ENCODE results near the gene JMJD4. TPM values are rescaled to one million over a fixed set of nuclear protein-coding genes. Genes with fewer than 3 reads are reported as not detected.

JMJD4 gene
- total RNA-seq, 1 experiment from 2014 or later, result 24.4 TPM

GRCh38 chr1:227766015-227766634, 31.0 kb upstream of the JMJD4 start:
- Histone ChIP-seq H3T11ph (ENCODE audit: low read length) (no peak overlapping the region), H3K27ac (ENCODE audit: insufficient read length, low read depth, low read length) (no peak overlapping the region), H4K91ac (ENCODE audit: insufficient read length, low read depth, low read length) (no peak overlapping the region), H3K27me3 (ENCODE audit: insufficient read depth, low read length) (no peaks in the 10 kb centered on the region), H3K18ac (ENCODE audit: insufficient read length, low read depth, low read length) (no peak overlapping the region), H2BK5ac (ENCODE audit: insufficient read length, low read length) (no peak overlapping the region), H3K4me1 (ENCODE audit: insufficient read depth, low read length) (no peaks in the 10 kb centered on the region), H2BK12ac (ENCODE audit: insufficient read length, low read depth, low read length) (no peak overlapping the region), H2AK5ac (ENCODE audit: insufficient read length, low read length) (no peak overlapping the region), H2BK15ac (ENCODE audit: low read depth, low read length) (no peak overlapping the region), H3K23me2 (ENCODE audit: insufficient read length, low read depth, low read length, poor library complexity, severe bottlenecking) (peaks cover 2% of the 10 kb centered on the region), H3K79me1 (ENCODE audit: insufficient read depth, low read depth, low read length, poor library complexity, severe bottlenecking) (peaks cover 3% of the 10 kb centered on the region), H3K9ac (ENCODE audit: extremely low read depth, insufficient read length, low read length) (no peak overlapping the region), H3K4ac (ENCODE audit: low read depth, low read length) (no peak overlapping the region), H2AFZ (ENCODE audit: low read length) (no peak overlapping the region), H2BK120ac (ENCODE audit: low read depth, low read length, poor library complexity, severe bottlenecking) (no peak overlapping the region), H3K9me3 (ENCODE audit: control insufficient read depth, low read depth, low read length) (no peaks in the 10 kb centered on the region), H2BK20ac (ENCODE audit: low read depth, low read length, poor library complexity, severe bottlenecking) (no peak overlapping the region), H3K14ac (ENCODE audit: insufficient read depth, low read length) (no peak overlapping the region), H3K56ac (ENCODE audit: insufficient read length, low read depth, low read length) (no peak overlapping the region), H3K23ac (ENCODE audit: insufficient read length, low read depth, low read length) (no peak overlapping the region), H4K8ac (replicated peaks; ENCODE audit: insufficient read length, low read depth, low read length) (no peak overlapping the region), H3K4me2 (ENCODE audit: insufficient read depth, insufficient read length, low read length) (no peak overlapping the region), H4K20me1 (ENCODE audit: control insufficient read depth, insufficient read depth, insufficient read length) (no peaks in the 10 kb centered on the region), H4K5ac (ENCODE audit: insufficient read length, low read depth, low read length) (no peak overlapping the region), H3K79me2 (ENCODE audit: insufficient read depth, low read length) (no peaks in the 10 kb centered on the region)
- no peak overlapping the region for H3K27ac Mint-ChIP-seq
- H3K36me3 Mint-ChIP-seq (ENCODE audit: insufficient read depth in 1 of 3, low read depth in 3 of 3), result peaks cover 28 to 59% (median 47%) of the 10 kb centered on the region in 3 experiments
- TF ChIP-seq CTCF (conservative IDR thresholded peaks at IDR 0.05), result no peak
- H3K27me3 Mint-ChIP-seq (ENCODE audit: low read depth), result no peaks in the 10 kb centered on the region
- peaks cover 4 to 12% of the 10 kb centered on the region in 2 experiments; a peak in 2 of 4 replicates for H3K4me1 Mint-ChIP-seq
- no CpG with 5 or more reads among the region's 17 CpGs for WGBS (ENCODE audit: extremely low coverage, insufficient read length, low lambda C conversion rate)
- no peak overlapping the region for H3K4me3 Mint-ChIP-seq
- no peaks in the 10 kb centered on the region for H3K9me3 Mint-ChIP-seq
- no peak for DNase-seq

Measured in H9 (cell line).